ENCODE data around the gene ZCCHC14. TPM values are rescaled to one million over a fixed set of nuclear protein-coding genes. Genes with fewer than 3 reads are reported as not detected.

The ZCCHC14 gene
- total RNA-seq, 1 experiment from 2014 or later: 37.8 TPM

- ChIA-PET POLR2A (interaction anchor here (0.9 to 3.4 kb wide), 8 partner anchors 11 to 812 kb away, joined by 3 to 15 read pairs (median 6); partner anchors contain the start of genes BANP and C16orf95), RAD21 (ENCODE audit: low non-redundant PET in 1 of 2, low total read pairs in 2 of 2, uncharacterized antibody in 2 of 2, unreplicated experiment in 2 of 2) (interaction anchor here in 1 of 2 experiments (1.0 kb wide), 1 partner anchor 248 kb away, joined by 6 read pairs; no protein-coding TSS in a partner anchor), CTCF (interaction anchor here (0.8 to 2.1 kb wide), 4 partner anchors 90 to 294 kb away, joined by 3 to 10 read pairs (median 4); no protein-coding TSS in a partner anchor)
- Histone ChIP-seq H3K27ac (ENCODE audit: low read depth, low read length) (peak overlapping the region; percentile 47), H3K27me3 (ENCODE audit: insufficient read depth, low read length) (no peaks in the 10 kb centered on the region), H3K4me1 (ENCODE audit: control insufficient read depth in 1 of 2, insufficient read depth in 2 of 2, low read length in 2 of 2) (peaks cover 37 to 52% of the 10 kb centered on the region in 2 experiments), H3K79me2 (ENCODE audit: insufficient read depth, low read length) (peaks cover 7% of the 10 kb centered on the region; the same call in 1 of the 2 replicates), H2AFZ (ENCODE audit: low read depth, low read length, poor library complexity, severe bottlenecking) (peak overlapping the region; percentile 20), H3K9me2 (ENCODE audit: insufficient read depth) (no peaks in the 10 kb centered on the region), H3K9ac (ENCODE audit: low read length) (peak overlapping the region; percentile 14), H3K4me3 (replicated peaks in 1 of 2; ENCODE audit: low read depth in 1 of 2, low read length in 2 of 2) (no peak overlapping the region; a peak in 1 of 4 replicates), H4K20me1 (ENCODE audit: insufficient read depth) (no peaks in the 10 kb centered on the region), H3K9me3 (ENCODE audit: control insufficient read depth in 1 of 2, insufficient read depth in 1 of 2, low read depth in 1 of 2, low read length in 2 of 2) (no peaks in the 10 kb centered on the region), H3K4me2 (ENCODE audit: low read length) (peak overlapping the region; percentile 56), H3K36me3 (ENCODE audit: control insufficient read depth in 1 of 2, insufficient read depth in 2 of 2, low read length in 2 of 2) (no peaks in the 10 kb centered on the region)
- DNase-seq (ENCODE audit: low read depth, low spot score): peak; percentile 100
- BruUV-seq (replicated peaks): TSS peak; percentile 61
- peak; percentile 67 for ATAC-seq
- intact Hi-C loops (cut with micrococcal nuclease): loop anchor here (5.0 kb wide), 1 partner anchor 826 kb away; no protein-coding TSS in a partner anchor
- TF ChIP-seq ZBTB33 (IDR thresholded peaks at IDR 0.05; ENCODE audit: extremely low read depth, insufficient replicate concordance, low read length) (peak; percentile 86), FOSL1 (IDR thresholded peaks at IDR 0.05; ENCODE audit: low read depth) (no peak), CBX3 (IDR thresholded peaks at IDR 0.05; ENCODE audit: low read depth) (no peak), CEBPB (IDR thresholded peaks at IDR 0.05; ENCODE audit: low read depth) (no peak), POLR2AphosphoS5 (IDR thresholded peaks at IDR 0.05; ENCODE audit: low read depth, low read length) (peak; percentile 94), POLR2A (IDR thresholded peaks at IDR 0.05; ENCODE audit: borderline replicate concordance, extremely low read depth, insufficient read depth, insufficient read length) (no peak), ZNF274 (IDR thresholded peaks at IDR 0.05; ENCODE audit: low read depth, low read length) (no peak), YY1 (IDR thresholded peaks at IDR 0.05; ENCODE audit: extremely low read depth, insufficient replicate concordance, low read depth, low read length) (peak; percentile 100), SP1 (IDR thresholded peaks at IDR 0.05; ENCODE audit: low read depth) (no peak), ZFX (IDR thresholded peaks at IDR 0.05) (peak; percentile 50), EZH2phosphoT487 (IDR thresholded peaks at IDR 0.05; ENCODE audit: borderline replicate concordance) (no peak), TCF7L2 (IDR thresholded peaks at IDR 0.05; ENCODE audit: borderline replicate concordance, extremely low read depth, insufficient read depth, insufficient read length) (peak; percentile 60), ATF3 (IDR thresholded peaks at IDR 0.05) (no peak), CTCF (IDR thresholded peaks at IDR 0.05 in 2 of 3, conservative IDR thresholded peaks at IDR 0.05 in 1 of 3; ENCODE audit: borderline replicate concordance in 1 of 3, insufficient read depth in 1 of 3, low read depth in 2 of 3, low read length in 2 of 3) (no peak)
- TF ChIP-seq, protein P1, sequence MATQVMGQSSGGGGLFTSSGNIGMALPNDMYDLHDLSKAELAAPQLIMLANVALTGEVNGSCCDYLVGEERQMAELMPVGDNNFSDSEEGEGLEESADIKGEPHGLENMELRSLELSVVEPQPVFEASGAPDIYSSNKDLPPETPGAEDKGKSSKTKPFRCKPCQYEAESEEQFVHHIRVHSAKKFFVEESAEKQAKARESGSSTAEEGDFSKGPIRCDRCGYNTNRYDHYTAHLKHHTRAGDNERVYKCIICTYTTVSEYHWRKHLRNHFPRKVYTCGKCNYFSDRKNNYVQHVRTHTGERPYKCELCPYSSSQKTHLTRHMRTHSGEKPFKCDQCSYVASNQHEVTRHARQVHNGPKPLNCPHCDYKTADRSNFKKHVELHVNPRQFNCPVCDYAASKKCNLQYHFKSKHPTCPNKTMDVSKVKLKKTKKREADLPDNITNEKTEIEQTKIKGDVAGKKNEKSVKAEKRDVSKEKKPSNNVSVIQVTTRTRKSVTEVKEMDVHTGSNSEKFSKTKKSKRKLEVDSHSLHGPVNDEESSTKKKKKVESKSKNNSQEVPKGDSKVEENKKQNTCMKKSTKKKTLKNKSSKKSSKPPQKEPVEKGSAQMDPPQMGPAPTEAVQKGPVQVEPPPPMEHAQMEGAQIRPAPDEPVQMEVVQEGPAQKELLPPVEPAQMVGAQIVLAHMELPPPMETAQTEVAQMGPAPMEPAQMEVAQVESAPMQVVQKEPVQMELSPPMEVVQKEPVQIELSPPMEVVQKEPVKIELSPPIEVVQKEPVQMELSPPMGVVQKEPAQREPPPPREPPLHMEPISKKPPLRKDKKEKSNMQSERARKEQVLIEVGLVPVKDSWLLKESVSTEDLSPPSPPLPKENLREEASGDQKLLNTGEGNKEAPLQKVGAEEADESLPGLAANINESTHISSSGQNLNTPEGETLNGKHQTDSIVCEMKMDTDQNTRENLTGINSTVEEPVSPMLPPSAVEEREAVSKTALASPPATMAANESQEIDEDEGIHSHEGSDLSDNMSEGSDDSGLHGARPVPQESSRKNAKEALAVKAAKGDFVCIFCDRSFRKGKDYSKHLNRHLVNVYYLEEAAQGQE (IDR thresholded peaks at IDR 0.05; ENCODE audit: low read depth): no peak
- TF ChIP-seq, protein P2, sequence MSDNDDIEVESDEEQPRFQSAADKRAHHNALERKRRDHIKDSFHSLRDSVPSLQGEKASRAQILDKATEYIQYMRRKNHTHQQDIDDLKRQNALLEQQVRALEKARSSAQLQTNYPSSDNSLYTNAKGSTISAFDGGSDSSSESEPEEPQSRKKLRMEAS (IDR thresholded peaks at IDR 0.05): no peak
Measured at GRCh38 chr16:87387942-87388817, 104.6 kb downstream of the ZCCHC14 start.

Data from HCT116 (cell line).